GM18951 (cell line): ENCODE results near the gene SLC35F2.

ENCODE experiments used
- POLR2A ChIP-seq: IDR thresholded peaks from 4 replicates; pipeline ENCODE4 v1.6.1; 2011; ENCODE audit warnings: mild to moderate bottlenecking; ENCODE audit not compliant: insufficient read length, insufficient read depth; ENCODE audit errors: extremely low read depth
- in situ Hi-C: fragments of 300-500 bp; cut with MboI; formaldehyde crosslinking; loops from one replicate; pipeline ENCODE4 v1.12.0; 2022; ENCODE audit warnings: low sequenced_read_pairs, mixed read lengths, inconsistent platforms; ENCODE audit not compliant: unreplicated experiment

SLC35F2 gene

GRCh38 chr11:107827041-107827440 lies 31.5 kb downstream of the SLC35F2 start:
- no peak for TF ChIP-seq POLR2A
- in situ Hi-C loops = no loop called here

GRCh38 chr11:107825875-107826274 lies 32.7 kb downstream of the SLC35F2 start:
- no peak for TF ChIP-seq POLR2A
- in situ Hi-C loops = no loop called here

DNA sequence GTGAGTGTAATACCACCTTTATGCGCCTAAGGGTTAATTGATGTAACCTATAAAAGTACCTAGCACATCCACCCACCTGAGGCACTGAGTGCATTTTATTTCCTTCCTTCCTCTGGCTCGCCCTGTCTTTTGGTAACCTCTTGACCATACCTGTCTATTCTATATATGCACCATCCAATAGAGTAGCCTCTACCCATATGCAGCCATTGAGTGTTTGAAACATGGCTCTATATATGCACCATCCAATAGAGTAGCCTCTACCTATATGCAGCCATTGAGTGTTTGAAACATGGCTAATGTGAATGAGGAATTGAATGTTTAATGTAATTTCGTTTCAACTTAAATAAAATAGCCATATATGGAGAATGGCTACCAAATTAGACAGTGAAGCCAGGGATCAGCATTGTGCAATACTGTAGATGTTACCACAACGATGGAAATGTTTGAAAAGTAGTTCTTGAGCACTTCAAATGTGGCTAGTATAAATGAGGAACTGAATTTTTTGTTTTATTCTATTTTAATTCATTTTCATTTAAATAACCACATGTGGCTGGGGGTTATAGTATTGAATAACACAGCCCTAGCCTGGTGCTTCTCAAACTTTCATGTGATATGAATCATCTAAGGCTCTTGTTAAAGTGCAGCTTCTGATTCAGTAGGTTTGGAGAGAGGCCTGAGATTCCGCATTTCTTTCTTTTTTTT lies 33.8 kb downstream of the SLC35F2 start:
- in situ Hi-C loops = no loop called here
- TF ChIP-seq POLR2A = no peak

DNA sequence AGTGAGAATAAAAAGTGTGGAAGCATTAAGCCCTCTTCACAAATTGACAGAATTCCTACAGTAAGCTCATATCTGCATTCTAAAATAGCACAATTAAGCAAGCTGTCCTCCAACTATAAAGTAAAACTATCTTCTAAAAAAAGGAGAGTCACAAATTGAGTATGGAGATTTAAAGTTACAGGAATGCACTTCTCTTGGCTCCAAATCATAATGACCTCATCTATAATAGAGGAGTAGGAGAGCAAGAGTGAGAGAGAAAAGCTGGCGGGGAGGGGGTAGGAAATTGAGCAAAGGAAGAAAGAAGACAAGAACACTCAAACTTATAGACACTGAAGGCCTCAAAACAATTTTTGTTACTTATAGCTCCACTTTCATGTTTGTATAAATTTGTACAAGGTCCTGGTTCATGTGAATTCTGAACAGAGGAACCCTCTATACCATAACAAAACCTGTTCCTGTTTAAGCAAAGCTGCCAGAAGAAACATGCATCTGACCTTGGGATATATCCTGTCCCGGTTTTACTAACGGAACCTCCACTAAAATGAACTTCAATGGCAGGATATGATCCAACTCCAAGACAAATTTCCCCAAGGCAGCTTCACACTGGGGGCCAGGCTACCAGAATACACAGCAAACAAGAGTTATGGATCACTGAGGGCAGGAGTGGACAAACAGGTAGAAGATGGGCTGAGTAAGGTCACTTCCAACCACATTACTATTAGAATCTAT lies 37.2 kb downstream of the SLC35F2 start:
- TF ChIP-seq POLR2A = no peak
- in situ Hi-C loops = no loop called here

DNA sequence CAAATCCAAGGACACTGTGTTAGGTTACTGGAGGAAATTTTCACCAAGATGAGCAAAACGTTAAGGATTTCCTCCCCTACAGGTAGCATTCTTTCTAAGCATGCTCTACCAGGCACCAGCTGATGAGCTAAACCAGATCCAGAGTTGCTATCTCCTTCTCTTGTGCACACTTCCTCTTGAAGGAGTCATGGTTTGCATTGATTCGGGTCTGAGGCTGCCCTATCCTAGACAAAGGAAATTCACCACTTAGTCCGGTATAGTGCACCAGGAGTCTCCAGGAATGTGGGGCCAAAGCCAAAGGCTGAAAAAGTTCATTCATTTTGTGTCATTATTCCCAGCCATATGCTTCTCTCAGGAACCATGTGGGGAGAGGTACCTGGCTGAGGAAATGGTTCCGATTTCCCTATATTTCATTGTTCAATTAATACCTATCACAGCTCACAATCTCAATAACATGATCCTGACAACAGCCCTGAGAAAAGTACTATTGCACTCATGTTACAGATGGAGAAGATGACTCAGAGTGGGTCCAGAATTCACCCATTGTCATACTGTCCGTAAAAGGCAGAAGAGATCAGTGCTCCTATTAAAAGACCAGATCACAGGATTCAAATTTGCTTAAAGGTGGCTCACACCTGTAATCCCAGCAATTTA lies 39.1 kb downstream of the SLC35F2 start:
- in situ Hi-C loops = no loop called here
- TF ChIP-seq POLR2A = no peak

DNA sequence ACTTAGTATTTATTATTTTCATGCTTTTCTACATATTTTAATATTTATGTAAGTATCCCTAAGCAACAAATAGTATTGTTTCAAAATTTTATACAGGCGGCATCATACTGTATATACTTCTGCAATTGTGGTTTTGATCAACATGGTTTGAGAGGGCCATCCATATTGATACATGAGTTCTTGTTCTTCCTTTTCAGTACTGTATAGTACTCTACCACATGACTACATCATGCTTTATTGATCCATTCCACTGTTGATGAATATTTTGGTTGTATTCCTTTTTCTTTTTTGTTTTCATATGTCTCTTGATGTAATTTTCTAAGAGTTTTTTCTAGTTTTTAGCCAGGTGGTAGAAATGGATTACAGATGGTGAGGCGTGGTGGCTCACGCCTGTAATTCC lies 40.1 kb downstream of the SLC35F2 start:
- no peak for TF ChIP-seq POLR2A
- in situ Hi-C loops = no loop called here

- no peak for TF ChIP-seq POLR2A
- in situ Hi-C loops = no loop called here
These were observed 42.6 kb downstream of the SLC35F2 start for GRCh38 chr11:107816028-107816427.

DNA sequence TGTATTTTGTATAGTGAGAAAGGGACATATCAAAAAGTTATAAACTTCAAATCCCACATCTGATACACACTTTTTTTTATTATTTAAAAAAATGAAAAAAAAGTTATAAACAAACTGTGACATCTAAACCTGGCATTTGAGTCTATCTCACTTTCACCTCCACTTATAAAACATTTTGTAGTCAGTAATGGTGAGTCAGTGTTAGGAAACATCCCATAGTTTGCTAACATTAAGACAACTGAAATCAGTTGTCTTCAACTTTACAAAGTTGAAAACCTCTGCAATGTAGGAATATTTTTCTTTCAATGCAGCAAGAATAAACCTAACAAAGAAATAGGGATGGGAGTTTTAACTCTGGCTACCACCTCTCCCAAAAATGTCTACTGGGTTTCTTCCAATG lies 47.7 kb downstream of the SLC35F2 start:
- no peak for TF ChIP-seq POLR2A
- in situ Hi-C loops = no loop called here

GRCh38 chr11:107808521-107808920 lies 50.1 kb downstream of the SLC35F2 start:
- TF ChIP-seq POLR2A = no peak
- in situ Hi-C loops = no loop called here

DNA sequence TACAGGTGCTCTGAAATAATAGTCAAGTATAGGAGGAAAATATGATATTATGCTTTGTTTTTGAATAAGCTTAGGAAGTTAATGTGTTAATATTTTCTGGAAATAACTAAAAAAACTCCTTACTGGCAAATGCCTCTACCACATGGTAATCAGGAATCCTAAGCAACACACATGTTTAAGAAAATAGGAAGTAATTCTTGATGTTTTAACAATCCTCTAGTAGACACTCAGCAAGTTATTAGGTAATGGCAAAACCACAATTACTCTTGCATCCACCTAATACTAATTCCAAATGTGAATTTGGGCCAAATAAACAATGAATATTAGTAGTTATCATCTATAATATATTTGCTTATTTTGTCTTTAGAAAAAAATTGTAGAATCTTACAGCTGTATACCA lies 53.6 kb downstream of the SLC35F2 start:
- in situ Hi-C loops = no loop called here

GRCh38 chr11:107804211-107804610 lies 54.4 kb downstream of the SLC35F2 start:
- in situ Hi-C loops = no loop called here

More for the DNA sequence above, 53.6 kb downstream of the SLC35F2 start:
- TF ChIP-seq POLR2A = no peak

GRCh38 chr11:107801641-107802040 lies 56.9 kb downstream of the SLC35F2 start:
- in situ Hi-C loops = no loop called here

More at GRCh38 chr11:107804211-107804610, 54.4 kb downstream of the SLC35F2 start:
- TF ChIP-seq POLR2A = no peak

GRCh38 chr11:107799218-107799859 lies 59.2 kb downstream of the SLC35F2 start:
- TF ChIP-seq POLR2A = no peak
- in situ Hi-C loops = no loop called here

More at GRCh38 chr11:107801641-107802040, 56.9 kb downstream of the SLC35F2 start:
- no peak for TF ChIP-seq POLR2A
